Activated naive CD4-positive, alpha-beta T cell treated with anti-CD3 and anti-CD28 coated beads, Interleukin-2, amount 50 U/mL, for 24 hours (primary cell): ENCODE data around the gene CUL1.
"Not testable (repeated sequence)": the region's sequence is repeated elsewhere in the genome, so short reads cannot be mapped to it uniquely, and the experiment has no call there.

ENCODE experiments used
- H3K27ac Mint-ChIP-seq: one replicate; pipeline ENCODE4 v1.8.0; 2021; ENCODE audit warnings: mild to moderate bottlenecking, mixed read lengths
- H3K27me3 Mint-ChIP-seq: one replicate; pipeline ENCODE4 v1.8.0; 2021; ENCODE audit warnings: mixed read lengths
- H3K36me3 Mint-ChIP-seq: one replicate; pipeline ENCODE4 v1.8.0; 2021; ENCODE audit warnings: mixed read lengths
- H3K4me1 Mint-ChIP-seq: one replicate; pipeline ENCODE4 v1.8.0; 2021; ENCODE audit warnings: mixed read lengths
- H3K4me3 Mint-ChIP-seq: one replicate; pipeline ENCODE4 v1.8.0; 2021; ENCODE audit warnings: mild to moderate bottlenecking, mixed read lengths
- H3K9me3 Mint-ChIP-seq: one replicate; pipeline ENCODE4 v1.8.0; 2021; ENCODE audit warnings: mixed read lengths

CUL1 gene

GRCh38 chr7:148704189-148704588, 5.5 kb downstream of the CUL1 start:
- Mint-ChIP-seq H3K4me1 (peaks cover 89% of the 10 kb centered on the region), H3K9me3 (no peaks in the 10 kb centered on the region), H3K27me3 (no peaks in the 10 kb centered on the region), H3K27ac (peak overlapping the region; percentile 26), H3K36me3 (peaks cover 8% of the 10 kb centered on the region), H3K4me3 (peak overlapping the region; percentile 41)

GRCh38 chr7:148704970-148705369, 6.3 kb downstream of the CUL1 start:
- Mint-ChIP-seq H3K36me3 (peaks cover 7% of the 10 kb centered on the region), H3K4me3 (peak overlapping the region; percentile 35), H3K4me1 (peaks cover 94% of the 10 kb centered on the region), H3K27me3 (no peaks in the 10 kb centered on the region), H3K27ac (peak overlapping the region; percentile 74), H3K9me3 (no peaks in the 10 kb centered on the region)

GRCh38 chr7:148706368-148706767, 7.7 kb downstream of the CUL1 start:
- Mint-ChIP-seq H3K27me3 (no peaks in the 10 kb centered on the region), H3K4me1 (peaks cover 94% of the 10 kb centered on the region), H3K27ac (no peak overlapping the region), H3K9me3 (no peaks in the 10 kb centered on the region), H3K4me3 (peak overlapping the region; percentile 37), H3K36me3 (peaks cover 2% of the 10 kb centered on the region)

GRCh38 chr7:148708026-148708885, 9.6 kb downstream of the CUL1 start:
- no peaks in the 10 kb centered on the region for H3K27me3 Mint-ChIP-seq
- H3K27ac Mint-ChIP-seq, result peak overlapping the region; percentile 72
- H3K36me3 Mint-ChIP-seq, result peaks cover 6% of the 10 kb centered on the region
- H3K4me3 Mint-ChIP-seq, result peak overlapping the region; percentile 40
- H3K9me3 Mint-ChIP-seq, result no peaks in the 10 kb centered on the region
- peaks cover 94% of the 10 kb centered on the region for H3K4me1 Mint-ChIP-seq

GRCh38 chr7:148709014-148709413, 10.3 kb downstream of the CUL1 start:
- H3K4me3 Mint-ChIP-seq, result no peak overlapping the region
- H3K27me3 Mint-ChIP-seq, result no peaks in the 10 kb centered on the region
- H3K27ac Mint-ChIP-seq, result no peak overlapping the region
- peaks cover 94% of the 10 kb centered on the region for H3K4me1 Mint-ChIP-seq
- peaks cover 6% of the 10 kb centered on the region for H3K36me3 Mint-ChIP-seq
- no peaks in the 10 kb centered on the region for H3K9me3 Mint-ChIP-seq

- not testable (repeated sequence) for H3K4me3 Mint-ChIP-seq, H3K27me3 Mint-ChIP-seq, H3K27ac Mint-ChIP-seq, H3K36me3 Mint-ChIP-seq, H3K9me3 Mint-ChIP-seq
- peaks cover 95% of the 10 kb centered on the region for H3K4me1 Mint-ChIP-seq
These were observed 11.7 kb downstream of the CUL1 start for GRCh38 chr7:148710426-148710825.

GRCh38 chr7:148711191-148712102, 12.7 kb downstream of the CUL1 start:
- peaks cover 13% of the 10 kb centered on the region for H3K36me3 Mint-ChIP-seq
- H3K4me3 Mint-ChIP-seq, result peak overlapping the region; percentile 64
- H3K4me1 Mint-ChIP-seq, result peaks cover 97% of the 10 kb centered on the region
- H3K9me3 Mint-ChIP-seq, result no peaks in the 10 kb centered on the region
- peak overlapping the region; percentile 38 for H3K27ac Mint-ChIP-seq
- H3K27me3 Mint-ChIP-seq, result no peaks in the 10 kb centered on the region

GRCh38 chr7:148712678-148713329, 14.1 kb downstream of the CUL1 start:
- Mint-ChIP-seq H3K27ac (peak overlapping the region; percentile 55), H3K9me3 (no peaks in the 10 kb centered on the region), H3K27me3 (no peaks in the 10 kb centered on the region), H3K4me3 (peak overlapping the region; percentile 43), H3K4me1 (peaks cover 97% of the 10 kb centered on the region), H3K36me3 (peaks cover 17% of the 10 kb centered on the region)

- H3K4me3 Mint-ChIP-seq, result no peak overlapping the region
- H3K36me3 Mint-ChIP-seq, result peaks cover 17% of the 10 kb centered on the region
- H3K9me3 Mint-ChIP-seq, result no peaks in the 10 kb centered on the region
- peaks cover 94% of the 10 kb centered on the region for H3K4me1 Mint-ChIP-seq
- no peaks in the 10 kb centered on the region for H3K27me3 Mint-ChIP-seq
- H3K27ac Mint-ChIP-seq, result peak overlapping the region; percentile 56
These were observed 15.8 kb downstream of the CUL1 start for GRCh38 chr7:148714498-148714897.

GRCh38 chr7:148715027-148715426, 16.3 kb downstream of the CUL1 start:
- no peaks in the 10 kb centered on the region for H3K27me3 Mint-ChIP-seq
- peaks cover 94% of the 10 kb centered on the region for H3K4me1 Mint-ChIP-seq
- H3K27ac Mint-ChIP-seq, result no peak overlapping the region
- peaks cover 17% of the 10 kb centered on the region for H3K36me3 Mint-ChIP-seq
- H3K4me3 Mint-ChIP-seq, result no peak overlapping the region
- no peaks in the 10 kb centered on the region for H3K9me3 Mint-ChIP-seq

- peaks cover 94% of the 10 kb centered on the region for H3K4me1 Mint-ChIP-seq
- H3K4me3 Mint-ChIP-seq, result no peak overlapping the region
- no peaks in the 10 kb centered on the region for H3K27me3 Mint-ChIP-seq
- H3K36me3 Mint-ChIP-seq, result peaks cover 15% of the 10 kb centered on the region
- H3K9me3 Mint-ChIP-seq, result no peaks in the 10 kb centered on the region
- H3K27ac Mint-ChIP-seq, result peak overlapping the region; percentile 79
These were observed 18.6 kb downstream of the CUL1 start for GRCh38 chr7:148717266-148717793.

- Mint-ChIP-seq H3K27me3 (no peaks in the 10 kb centered on the region), H3K9me3 (no peaks in the 10 kb centered on the region), H3K36me3 (peaks cover 13% of the 10 kb centered on the region), H3K4me3 (no peak overlapping the region), H3K27ac (no peak overlapping the region), H3K4me1 (peaks cover 93% of the 10 kb centered on the region)
These were observed 19.7 kb downstream of the CUL1 start for GRCh38 chr7:148718431-148718830.

GRCh38 chr7:148719753-148720152, 21.1 kb downstream of the CUL1 start:
- no peaks in the 10 kb centered on the region for H3K9me3 Mint-ChIP-seq
- no peaks in the 10 kb centered on the region for H3K27me3 Mint-ChIP-seq
- H3K36me3 Mint-ChIP-seq, result peaks cover 11% of the 10 kb centered on the region
- no peak overlapping the region for H3K27ac Mint-ChIP-seq
- H3K4me3 Mint-ChIP-seq, result no peak overlapping the region
- peaks cover 93% of the 10 kb centered on the region for H3K4me1 Mint-ChIP-seq

GRCh38 chr7:148720472-148720871, 21.8 kb downstream of the CUL1 start:
- H3K9me3 Mint-ChIP-seq, result no peaks in the 10 kb centered on the region
- no peaks in the 10 kb centered on the region for H3K27me3 Mint-ChIP-seq
- no peak overlapping the region for H3K4me3 Mint-ChIP-seq
- H3K36me3 Mint-ChIP-seq, result peaks cover 9% of the 10 kb centered on the region
- peak overlapping the region; percentile 3 for H3K27ac Mint-ChIP-seq
- H3K4me1 Mint-ChIP-seq, result peaks cover 93% of the 10 kb centered on the region

- H3K9me3 Mint-ChIP-seq, result no peaks in the 10 kb centered on the region
- H3K27ac Mint-ChIP-seq, result no peak overlapping the region
- no peaks in the 10 kb centered on the region for H3K27me3 Mint-ChIP-seq
- peaks cover 7% of the 10 kb centered on the region for H3K36me3 Mint-ChIP-seq
- H3K4me3 Mint-ChIP-seq, result no peak overlapping the region
- peaks cover 93% of the 10 kb centered on the region for H3K4me1 Mint-ChIP-seq
These were observed 22.7 kb downstream of the CUL1 start for GRCh38 chr7:148721390-148721789.
